ENCODE data around the gene CITED4. TPM values are rescaled to one million over a fixed set of nuclear protein-coding genes. Genes with fewer than 3 reads are reported as not detected.

CITED4 gene
- total RNA-seq, 1 experiment from 2014 or later, result 0.17 TPM

- no peak for DNase-seq (ENCODE audit: low spot score)
Measured at GRCh38 chr1:40853885-40854170, 8.3 kb downstream of the CITED4 start.

- DNase-seq (ENCODE audit: low spot score), result no peak
Measured at GRCh38 chr1:40853113-40853884, 8.9 kb downstream of the CITED4 start.

GRCh38 chr1:40851643-40852042, 10.5 kb downstream of the CITED4 start:
- DNase-seq (ENCODE audit: low spot score), result no peak

- DNase-seq (ENCODE audit: low spot score), result peak; percentile 64
Measured at GRCh38 chr1:40849801-40850592, 12.2 kb downstream of the CITED4 start.

DNA sequence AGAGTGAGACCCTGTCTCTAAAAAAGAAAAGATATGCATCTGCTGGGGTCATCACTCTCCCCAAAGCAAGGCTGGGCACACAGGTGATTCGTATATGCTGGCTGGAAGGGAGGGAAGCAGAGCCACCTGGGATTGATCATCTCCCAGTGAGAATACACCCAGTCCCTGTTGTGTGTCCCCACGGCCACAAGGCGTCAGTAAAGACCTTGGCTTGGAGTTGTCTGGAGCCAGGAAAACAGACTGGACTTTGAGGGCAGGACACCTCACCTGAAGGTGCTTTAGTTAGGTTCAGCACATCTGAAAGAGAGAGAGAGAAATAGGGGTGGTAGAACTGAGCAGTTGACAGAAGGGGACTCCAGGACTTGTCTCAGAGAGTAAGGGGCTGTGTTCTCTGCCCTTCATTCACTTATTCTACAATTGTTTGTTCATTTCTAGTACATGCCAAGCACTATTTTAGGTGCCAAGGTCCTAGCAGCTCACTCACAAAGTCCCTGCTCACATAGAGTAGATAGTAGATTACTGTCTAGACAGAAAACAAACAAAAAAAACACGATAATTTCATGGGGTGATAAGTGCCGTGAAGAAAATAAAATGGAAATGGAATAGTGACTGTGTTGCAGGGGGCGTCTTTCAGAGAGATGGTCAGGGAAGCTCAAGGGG, 13.5 kb downstream of the CITED4 start:
- peak; percentile 76 for DNase-seq (ENCODE audit: low spot score)

GRCh38 chr1:40847023-40847745, 15.0 kb downstream of the CITED4 start:
- no peak for DNase-seq (ENCODE audit: low spot score)

DNA sequence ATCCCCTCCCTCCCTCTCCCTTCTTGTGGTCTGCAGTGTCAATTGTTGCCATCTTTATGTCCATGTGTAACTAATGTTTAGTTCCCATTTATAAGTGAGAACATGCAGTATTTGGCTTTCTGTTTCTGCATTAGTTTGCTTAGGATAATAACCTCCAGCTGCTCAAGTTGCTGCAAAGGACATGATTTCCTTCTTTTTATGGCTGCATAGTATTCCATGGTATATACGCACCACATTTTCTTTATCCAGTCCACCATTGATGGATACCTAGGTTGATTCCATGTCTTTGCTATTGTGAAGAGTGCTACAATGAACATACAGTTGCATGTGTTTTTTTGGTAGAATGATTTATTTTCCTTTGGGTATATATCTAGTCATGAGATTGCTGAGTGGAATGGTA, 16.3 kb downstream of the CITED4 start:
- DNase-seq (ENCODE audit: low spot score), result no peak

DNA sequence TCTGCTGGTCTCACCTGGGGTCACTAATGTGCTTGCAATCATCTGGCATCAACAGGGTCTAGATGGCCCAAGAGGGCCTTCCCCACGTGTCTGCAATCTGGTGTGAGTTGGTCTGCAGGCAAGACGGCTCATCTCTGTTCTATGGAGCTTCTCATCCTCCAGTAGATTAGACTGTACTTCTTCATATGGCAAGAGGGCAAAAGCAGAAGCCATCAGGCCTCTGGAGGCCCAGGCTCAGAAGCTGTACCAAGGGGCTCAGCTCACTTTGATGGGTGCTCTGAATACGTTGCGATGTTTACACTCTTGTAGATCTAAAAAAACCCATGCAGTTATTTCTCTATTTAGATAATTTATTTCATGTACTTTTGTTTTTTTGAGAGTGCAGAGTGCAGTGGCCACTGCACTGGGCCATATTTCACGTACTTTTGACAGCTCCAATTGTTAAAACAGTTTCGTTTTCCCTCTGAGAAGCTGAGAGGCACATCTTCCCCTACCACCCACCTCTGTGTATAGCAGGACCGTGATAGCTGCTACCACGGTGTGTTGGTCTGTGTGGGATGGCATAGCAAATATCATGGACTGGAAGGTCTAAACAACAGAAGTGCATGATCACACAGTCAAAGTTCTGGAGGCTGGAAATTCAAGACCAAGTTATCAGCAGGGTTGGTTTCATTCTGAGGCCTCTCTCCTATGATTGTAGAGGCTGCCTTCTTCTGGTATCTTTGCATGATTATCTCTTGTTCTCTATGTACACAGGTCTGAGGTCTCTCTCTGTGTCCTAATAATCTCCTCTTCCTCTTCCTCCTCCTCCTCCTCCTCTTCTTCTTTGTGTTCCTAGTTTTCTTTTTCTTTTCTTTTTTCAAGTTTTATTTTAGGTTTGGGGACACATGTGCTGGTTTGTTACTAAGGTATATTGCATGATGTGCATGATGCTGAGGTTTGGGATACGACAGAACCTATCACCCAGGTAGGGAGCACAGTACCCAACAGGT, 17.0 kb downstream of the CITED4 start:
- no peak for DNase-seq (ENCODE audit: low spot score)

GRCh38 chr1:40844079-40844478, 18.1 kb downstream of the CITED4 start:
- DNase-seq (ENCODE audit: low spot score), result no peak

- no peak for DNase-seq (ENCODE audit: low spot score)
Measured at GRCh38 chr1:40842691-40843090, 19.5 kb downstream of the CITED4 start.

DNA sequence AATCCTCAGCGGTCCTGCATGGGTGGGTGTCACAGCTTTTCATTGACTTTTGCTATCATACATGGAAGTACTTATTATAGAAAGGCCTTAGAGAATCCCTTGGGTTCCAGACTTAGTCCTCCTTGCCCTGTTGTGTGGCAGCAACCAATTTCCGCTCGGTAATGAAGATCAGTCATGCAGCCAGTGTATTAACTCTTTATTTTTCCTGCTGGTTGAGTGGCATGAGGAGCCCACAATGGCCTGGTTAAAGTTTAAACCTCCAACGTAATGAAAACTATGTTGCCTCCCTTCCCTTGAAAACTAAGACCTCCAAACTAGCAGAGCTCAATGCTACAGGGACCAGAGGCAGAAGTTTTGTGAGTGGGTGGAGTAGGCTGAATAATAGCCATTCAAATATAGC, 20.0 kb downstream of the CITED4 start:
- DNase-seq (ENCODE audit: low spot score), result no peak

GRCh38 chr1:40841602-40842001, 20.6 kb downstream of the CITED4 start:
- no peak for DNase-seq (ENCODE audit: low spot score)

DNA sequence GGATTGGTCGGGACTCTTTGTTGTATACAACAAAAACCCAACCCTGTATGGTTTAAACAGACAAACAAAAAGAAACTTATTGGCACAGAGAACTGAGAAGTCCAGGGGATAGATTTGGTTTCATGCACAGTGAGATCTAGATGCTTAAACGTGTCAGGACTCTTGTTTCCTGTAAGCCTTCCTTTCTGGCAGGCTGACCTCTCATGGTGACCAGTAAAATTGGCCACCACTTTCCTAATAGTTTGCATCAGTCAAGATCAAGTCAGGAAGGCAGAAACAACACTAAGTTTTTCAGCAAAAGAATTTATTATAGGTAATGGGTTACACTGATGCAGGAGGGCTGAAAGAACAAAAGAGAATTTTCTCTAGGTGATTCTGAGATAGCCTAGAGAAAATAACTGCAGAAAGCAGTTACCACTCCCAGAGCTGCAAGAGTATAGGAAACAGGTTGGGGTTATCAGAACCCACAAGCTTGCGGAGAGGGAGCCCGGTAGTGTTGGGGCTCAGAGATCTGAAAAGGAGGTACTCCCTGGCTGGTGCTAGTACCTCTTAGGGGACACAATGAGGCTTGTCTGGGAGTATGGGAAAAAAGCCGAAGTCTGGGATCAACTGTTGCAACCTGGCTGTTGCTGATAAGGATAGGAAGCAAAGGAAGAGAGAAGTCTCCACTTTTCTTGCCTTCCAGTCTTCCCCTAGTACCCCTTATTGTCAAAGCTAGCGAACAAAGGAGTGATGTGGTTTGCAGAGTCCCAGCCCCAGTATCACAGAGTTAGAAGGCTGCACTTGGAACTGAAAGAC, 21.4 kb downstream of the CITED4 start:
- DNase-seq (ENCODE audit: low spot score), result no peak

GRCh38 chr1:40839943-40840335, 22.2 kb downstream of the CITED4 start:
- no peak for DNase-seq (ENCODE audit: low spot score)

DNA sequence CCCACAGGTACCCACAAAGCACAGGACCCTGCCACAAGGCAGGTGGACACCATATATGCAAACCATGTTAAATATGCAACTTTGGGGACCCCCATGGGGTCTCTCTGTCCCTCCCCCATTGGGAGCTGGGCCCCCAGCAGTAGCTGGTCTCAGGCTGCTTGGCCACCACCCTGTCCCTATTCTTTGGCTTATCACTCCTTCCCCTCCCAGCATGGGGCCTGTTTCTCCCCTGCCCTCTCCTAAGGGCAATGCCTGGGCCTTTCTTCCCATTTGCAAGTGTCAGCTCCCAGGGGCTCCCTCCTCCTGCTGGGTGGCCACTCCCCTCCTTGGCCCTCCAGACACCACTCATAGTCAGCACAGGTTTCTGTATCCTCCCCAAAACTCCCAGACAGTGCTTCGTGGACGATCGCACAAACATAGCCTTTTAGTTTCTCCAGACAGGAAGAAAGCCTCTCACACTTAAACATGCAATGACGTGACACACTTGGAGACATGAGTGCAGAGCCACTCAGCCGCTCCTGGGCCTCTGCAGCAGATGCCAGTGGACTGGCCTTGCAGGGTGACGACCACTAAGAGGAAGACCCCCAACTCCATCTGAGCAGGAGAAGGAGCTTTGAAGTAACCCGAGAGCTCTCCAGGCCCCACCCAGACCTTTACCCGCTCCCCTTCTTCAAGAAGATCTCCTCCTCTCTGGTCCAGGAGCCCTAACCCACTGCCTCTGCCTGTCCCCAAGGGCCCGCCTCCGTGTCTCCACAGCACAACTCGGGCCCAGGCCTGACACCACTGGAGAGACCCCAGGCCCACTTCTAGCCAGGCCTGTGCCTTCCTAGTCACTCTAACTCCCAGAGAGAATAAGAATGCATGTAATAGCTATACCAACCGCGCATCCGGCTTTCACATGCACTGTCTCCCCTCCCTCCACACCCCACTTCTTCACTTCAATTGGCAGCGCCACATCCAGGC, 22.9 kb downstream of the CITED4 start:
- DNase-seq (ENCODE audit: low spot score), result no peak

DNA sequence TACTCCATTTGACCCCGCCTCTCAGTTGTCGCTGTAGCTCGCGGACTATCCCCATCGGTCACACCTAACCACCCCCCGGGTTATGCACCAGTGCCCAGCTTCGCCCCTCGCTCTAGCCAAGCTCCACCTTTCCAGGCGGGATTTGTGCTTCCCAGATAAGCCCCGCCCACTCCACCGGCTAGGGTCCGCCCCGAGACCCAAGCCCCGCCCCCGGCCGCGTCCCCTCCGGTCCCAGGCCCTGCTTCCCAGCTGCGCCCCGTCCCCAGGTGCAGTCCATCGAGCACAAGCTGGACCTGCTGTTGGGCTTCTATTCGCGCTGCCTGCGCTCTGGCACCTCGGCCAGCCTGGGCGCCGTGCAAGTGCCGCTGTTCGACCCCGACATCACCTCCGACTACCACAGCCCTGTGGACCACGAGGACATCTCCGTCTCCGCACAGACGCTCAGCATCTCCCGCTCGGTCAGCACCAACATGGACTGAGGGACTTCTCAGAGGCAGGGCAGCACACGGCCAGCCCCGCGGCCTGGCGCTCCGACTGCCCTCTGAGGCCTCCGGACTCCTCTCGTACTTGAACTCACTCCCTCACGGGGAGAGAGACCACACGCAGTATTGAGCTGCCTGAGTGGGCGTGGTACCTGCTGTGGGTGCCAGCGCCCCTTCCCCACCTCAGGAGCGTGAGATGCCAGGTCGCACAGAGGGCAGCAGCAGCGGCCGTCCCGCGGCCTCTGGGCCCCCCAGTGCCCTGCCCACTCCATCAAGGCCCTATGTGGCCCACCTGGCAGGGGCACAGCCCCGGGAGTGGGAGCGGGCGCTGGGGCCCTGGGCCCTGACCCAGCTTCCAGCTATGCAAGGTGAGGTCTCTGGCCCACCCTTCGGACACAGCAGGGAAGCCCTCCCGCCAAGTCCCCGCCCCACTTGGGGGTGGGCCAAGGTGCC, 23.9 kb downstream of the CITED4 start:
- no peak for DNase-seq (ENCODE audit: low spot score)

DNA sequence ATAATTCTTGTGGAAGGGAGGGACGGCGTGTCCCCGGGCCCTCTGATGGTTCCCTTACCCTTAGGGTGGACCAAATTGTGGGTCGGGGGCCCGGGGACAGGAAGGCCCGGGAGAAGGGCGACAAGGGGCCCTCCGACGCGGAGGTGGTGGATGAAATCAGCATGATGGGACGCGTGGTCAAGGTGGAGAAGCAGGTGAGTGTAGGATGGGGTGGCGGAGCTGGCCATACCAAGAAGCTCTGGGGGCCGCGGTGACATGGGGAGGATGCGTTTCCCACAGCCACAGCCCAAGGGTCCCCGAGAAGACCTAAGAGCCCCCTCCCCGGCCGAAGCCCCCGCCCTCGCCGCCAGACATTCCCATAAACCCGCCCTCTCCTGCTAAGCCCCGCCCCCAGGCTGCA, 24.6 kb downstream of the CITED4 start:
- no peak for DNase-seq (ENCODE audit: low spot score)

DNA sequence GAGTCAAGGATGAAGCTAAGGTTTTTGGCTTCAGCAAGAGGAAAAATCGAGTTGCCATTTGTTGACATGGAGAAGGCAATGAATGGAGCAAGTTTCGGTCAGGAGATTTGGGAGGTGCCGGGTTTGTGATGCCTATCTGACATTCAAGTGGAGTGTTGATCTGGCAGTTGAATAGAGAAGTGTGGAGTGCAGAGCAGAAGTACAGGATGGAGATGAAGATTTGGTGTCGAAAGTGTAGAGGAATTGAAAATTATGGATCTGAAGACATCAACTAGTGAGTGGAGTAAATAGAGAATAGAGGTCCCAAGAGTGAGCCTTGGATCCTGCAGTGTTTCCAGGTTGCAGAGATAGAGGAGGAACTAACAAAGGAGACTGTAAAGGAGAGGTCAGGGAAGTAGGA, 25.9 kb downstream of the CITED4 start:
- no peak for DNase-seq (ENCODE audit: low spot score)
